SJSA1 (cell line): ENCODE results near the gene MRPS5. TPM values are rescaled to one million over a fixed set of nuclear protein-coding genes. Genes with fewer than 3 reads are reported as not detected.
"Not testable (repeated sequence)": the region's sequence is repeated elsewhere in the genome, so short reads cannot be mapped to it uniquely, and the experiment has no call there.

ENCODE experiments used
- DNase-seq, 2 experiments: peaks; one replicate each; pipeline ENCODE4 v3.0.0-alpha.2; 2015 to 2020; ENCODE audit warnings: low spot score in 2 of 2, low read depth in 1 of 2
- H3K27ac ChIP-seq: fragments of 250-450 bp; sonication (Bioruptor Pico); 2 replicates; pipeline ENCODE4 v1.5.1; 2020; ENCODE audit warnings: mild to moderate bottlenecking, moderate library complexity
- H3K27me3 ChIP-seq: fragments of 250-450 bp; sonication (Bioruptor Pico); replicated peaks from 2 replicates; pipeline ENCODE4 v1.5.1; 2020; ENCODE audit warnings: mild to moderate bottlenecking, moderate library complexity
- H3K36me3 ChIP-seq: fragments of 250-450 bp; sonication (Bioruptor Pico); 2 replicates; pipeline ENCODE4 v1.5.1; 2020; ENCODE audit warnings: mild to moderate bottlenecking
- H3K4me1 ChIP-seq: fragments of 250-450 bp; sonication (Bioruptor Pico); replicated peaks from 2 replicates; pipeline ENCODE4 v1.6.1; 2021; ENCODE audit warnings: mild to moderate bottlenecking
- H3K4me3 ChIP-seq: fragments of 250-450 bp; sonication (Bioruptor Pico); 2 replicates; pipeline ENCODE4 v1.5.1; 2020; ENCODE audit warnings: mild to moderate bottlenecking
- H3K9me3 ChIP-seq: fragments of 250-450 bp; sonication (Bioruptor Pico); replicated peaks from 2 replicates; pipeline ENCODE4 v1.5.1; 2020; ENCODE audit warnings: mild to moderate bottlenecking
- total RNA-seq: library from RNA; depleted of rRNA; stranded (reverse); fragments of >200 nt; shearing (Covaris generic); gene quantifications from 2 replicates; pipeline ENCODE4 v1.2.3, GENCODE V29; 2014

The MRPS5 gene
- total RNA-seq, 1 experiment from 2014 or later = 57.4 TPM

DNA sequence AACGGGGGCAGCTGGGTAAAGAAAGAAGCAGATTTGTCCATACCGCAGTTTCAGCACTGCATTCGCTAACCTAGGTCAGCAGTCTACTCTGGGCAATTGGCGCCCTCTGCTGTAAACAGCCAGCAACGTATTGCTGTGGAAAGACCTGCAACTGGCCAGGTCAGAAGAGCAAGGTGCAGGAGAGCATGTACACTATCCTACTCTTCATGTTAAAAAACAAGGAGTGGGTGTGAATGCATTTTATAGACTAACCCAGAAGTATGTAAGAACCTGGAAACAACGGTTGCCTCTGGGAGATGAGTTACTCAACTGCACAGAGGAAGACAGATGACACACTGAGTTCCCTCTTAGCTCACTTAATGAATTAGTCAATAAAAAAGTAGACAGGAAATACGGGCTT lies 6.2 kb downstream of the MRPS5 start:
- DNase-seq = peak; percentile 35 to 55
- Histone ChIP-seq H3K27me3 (no peaks in the 10 kb centered on the region), H3K4me1 (peaks cover 3% of the 10 kb centered on the region), H3K4me3 (no peak overlapping the region), H3K27ac (no peak overlapping the region), H3K9me3 (no peaks in the 10 kb centered on the region), H3K36me3 (peaks cover 41% of the 10 kb centered on the region)

DNA sequence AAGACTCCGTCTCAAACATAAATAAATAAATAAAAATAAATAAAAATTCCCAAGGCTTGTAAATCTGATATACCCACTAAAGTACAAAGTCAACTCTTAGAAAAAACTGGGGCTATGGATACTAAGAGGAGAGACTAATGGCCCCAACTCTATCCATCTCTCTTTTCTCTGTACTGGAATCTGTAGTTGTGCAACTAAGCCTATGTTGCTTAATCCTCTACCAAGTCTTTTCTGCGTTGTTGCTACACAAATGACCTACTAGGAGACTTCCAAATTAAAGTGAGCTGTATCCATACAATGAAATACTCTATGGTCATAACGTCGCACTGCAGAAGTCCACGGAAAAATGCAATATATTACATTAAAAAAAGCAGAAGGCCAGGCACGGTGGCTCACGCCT lies 8.1 kb downstream of the MRPS5 start:
- H3K9me3 ChIP-seq = no peaks in the 10 kb centered on the region
- no peak overlapping the region for H3K27ac ChIP-seq
- no peak for DNase-seq
- H3K27me3 ChIP-seq = no peaks in the 10 kb centered on the region
- peaks cover 58% of the 10 kb centered on the region for H3K36me3 ChIP-seq
- H3K4me3 ChIP-seq = no peak overlapping the region
- H3K4me1 ChIP-seq = no peaks in the 10 kb centered on the region

DNA sequence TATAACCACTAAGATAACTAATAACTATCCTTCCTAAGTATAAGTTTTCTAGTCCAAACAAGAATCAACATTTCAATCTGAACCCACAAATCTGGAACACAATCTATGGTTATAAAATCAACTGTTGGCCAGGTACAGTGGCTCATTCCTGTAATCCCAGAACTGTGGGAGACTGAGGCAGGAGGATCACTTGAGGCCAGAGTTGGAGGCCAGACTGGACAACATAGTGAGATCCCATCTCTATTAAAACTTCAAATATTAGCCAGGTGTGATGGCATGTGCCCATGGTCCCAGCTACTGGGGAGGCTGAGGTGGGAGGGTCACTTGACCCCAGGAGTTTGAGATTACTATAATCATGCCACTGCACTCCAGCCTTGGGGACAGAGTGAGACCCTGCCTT lies 11.2 kb downstream of the MRPS5 start:
- Histone ChIP-seq H3K27me3 (no peaks in the 10 kb centered on the region), H3K4me3 (no peak overlapping the region), H3K9me3 (no peaks in the 10 kb centered on the region), H3K27ac (no peak overlapping the region), H3K4me1 (no peaks in the 10 kb centered on the region), H3K36me3 (peaks cover 76% of the 10 kb centered on the region)
- no peak for DNase-seq

DNA sequence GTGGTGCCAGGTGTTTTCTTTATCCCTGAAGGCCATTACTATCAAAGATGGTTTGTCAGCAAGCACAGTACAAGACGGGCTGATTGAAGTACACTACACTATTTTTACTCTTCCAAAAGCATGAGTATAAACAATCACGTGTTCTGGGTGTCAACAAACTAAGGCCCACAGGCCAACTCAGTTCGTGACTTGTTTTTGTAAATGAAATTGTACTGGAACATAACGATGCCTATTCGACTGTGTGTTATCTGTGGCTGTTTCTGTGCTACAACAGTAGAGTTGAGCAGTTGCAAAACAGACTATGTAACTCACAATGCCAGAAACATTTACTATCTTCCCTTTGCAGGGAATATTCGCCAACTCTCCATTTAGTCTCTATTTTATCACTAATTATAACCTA lies 12.3 kb downstream of the MRPS5 start:
- Histone ChIP-seq H3K4me3 (no peak overlapping the region), H3K27ac (no peak overlapping the region), H3K36me3 (peaks cover 79% of the 10 kb centered on the region), H3K4me1 (no peaks in the 10 kb centered on the region), H3K27me3 (no peaks in the 10 kb centered on the region), H3K9me3 (no peaks in the 10 kb centered on the region)
- no peak for DNase-seq

DNA sequence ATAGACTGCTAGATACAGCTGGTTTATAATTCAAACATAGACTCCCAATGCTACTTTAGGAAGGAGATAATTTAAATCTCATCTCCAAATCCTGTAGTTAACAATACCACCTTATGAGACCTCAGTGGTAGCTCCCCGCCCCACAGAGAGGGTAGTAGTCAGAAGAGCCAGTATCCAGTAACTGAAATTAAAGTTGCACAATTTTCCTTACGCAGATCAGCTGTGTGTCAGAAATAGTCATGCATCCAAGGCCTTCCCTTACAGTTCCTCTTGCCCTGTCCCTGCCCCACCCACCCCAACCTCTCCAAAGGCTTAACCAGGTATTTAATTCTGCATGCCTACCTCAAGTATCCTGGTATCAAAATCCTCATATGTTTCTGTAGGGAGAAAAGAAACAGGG lies 15.5 kb downstream of the MRPS5 start:
- Histone ChIP-seq H3K27me3 (no peaks in the 10 kb centered on the region), H3K9me3 (no peaks in the 10 kb centered on the region), H3K36me3 (peaks cover 82% of the 10 kb centered on the region), H3K4me1 (no peaks in the 10 kb centered on the region), H3K27ac (no peak overlapping the region), H3K4me3 (no peak overlapping the region)
- no peak for DNase-seq

DNA sequence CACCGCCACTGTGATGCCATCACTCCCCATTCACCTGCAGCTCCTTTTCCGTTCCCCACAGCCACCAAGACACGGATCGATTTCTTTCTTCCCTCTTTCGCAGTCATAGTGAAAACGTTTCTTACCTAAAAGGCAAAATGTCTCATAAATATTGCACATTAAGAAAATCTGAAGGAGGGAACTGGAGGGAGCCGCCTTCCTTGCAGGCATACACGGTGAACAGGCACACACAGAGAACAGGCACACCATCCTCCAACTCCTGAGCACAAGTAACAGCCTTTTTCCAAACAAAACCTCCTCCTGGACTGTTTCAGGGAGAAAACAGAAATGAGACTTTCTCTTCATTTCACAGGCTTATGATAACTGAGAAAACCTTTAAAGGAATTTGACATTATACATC lies 17.0 kb downstream of the MRPS5 start:
- H3K4me3 ChIP-seq = no peak overlapping the region
- no peaks in the 10 kb centered on the region for H3K4me1 ChIP-seq
- no peaks in the 10 kb centered on the region for H3K27me3 ChIP-seq
- no peak for DNase-seq
- H3K27ac ChIP-seq = no peak overlapping the region
- peaks cover 83% of the 10 kb centered on the region for H3K36me3 ChIP-seq
- no peaks in the 10 kb centered on the region for H3K9me3 ChIP-seq

DNA sequence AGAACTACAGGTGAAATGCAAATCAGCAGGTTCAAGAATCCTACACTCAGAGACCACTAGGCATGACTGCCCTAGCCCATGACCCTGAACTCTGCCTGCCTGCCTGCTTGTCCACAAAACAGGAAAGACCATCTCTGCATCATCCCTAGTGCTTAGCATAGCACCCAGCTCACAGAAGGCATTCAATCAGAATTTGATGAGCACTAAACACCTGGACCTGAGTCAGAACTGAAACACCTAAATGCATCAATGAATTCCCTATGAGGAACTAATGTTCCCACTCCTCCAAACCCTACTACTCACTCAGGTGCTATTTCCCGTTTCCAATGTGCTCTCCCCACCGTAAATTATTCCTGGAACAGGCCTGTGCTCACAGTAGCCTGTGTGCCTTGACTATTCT lies 21.7 kb downstream of the MRPS5 start:
- no peak for DNase-seq
- H3K9me3 ChIP-seq = no peaks in the 10 kb centered on the region
- H3K27ac ChIP-seq = no peak overlapping the region
- H3K4me1 ChIP-seq = no peaks in the 10 kb centered on the region
- no peaks in the 10 kb centered on the region for H3K27me3 ChIP-seq
- peaks cover 56% of the 10 kb centered on the region for H3K36me3 ChIP-seq
- no peak overlapping the region for H3K4me3 ChIP-seq

DNA sequence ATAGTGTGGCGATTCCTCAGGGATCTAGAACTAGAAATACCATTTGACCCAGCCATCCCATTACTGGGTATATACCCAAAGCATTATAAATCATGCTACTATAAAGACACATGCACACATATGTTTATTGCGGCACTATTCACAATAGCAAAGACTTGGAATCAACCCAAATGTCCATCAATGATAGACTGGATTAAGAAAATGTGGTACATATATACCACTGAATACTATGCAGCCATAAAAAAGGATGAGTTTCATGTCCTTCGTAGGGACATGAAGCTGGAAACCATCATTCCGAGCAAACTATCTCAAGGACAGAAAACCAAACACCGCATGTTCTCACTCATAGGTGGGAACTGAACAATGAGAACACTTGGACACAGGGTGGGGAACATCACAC lies 23.3 kb downstream of the MRPS5 start:
- not testable (repeated sequence) for H3K27me3 ChIP-seq, H3K4me3 ChIP-seq, DNase-seq, H3K4me1 ChIP-seq, H3K27ac ChIP-seq, H3K9me3 ChIP-seq
- peaks cover 44% of the 10 kb centered on the region for H3K36me3 ChIP-seq

DNA sequence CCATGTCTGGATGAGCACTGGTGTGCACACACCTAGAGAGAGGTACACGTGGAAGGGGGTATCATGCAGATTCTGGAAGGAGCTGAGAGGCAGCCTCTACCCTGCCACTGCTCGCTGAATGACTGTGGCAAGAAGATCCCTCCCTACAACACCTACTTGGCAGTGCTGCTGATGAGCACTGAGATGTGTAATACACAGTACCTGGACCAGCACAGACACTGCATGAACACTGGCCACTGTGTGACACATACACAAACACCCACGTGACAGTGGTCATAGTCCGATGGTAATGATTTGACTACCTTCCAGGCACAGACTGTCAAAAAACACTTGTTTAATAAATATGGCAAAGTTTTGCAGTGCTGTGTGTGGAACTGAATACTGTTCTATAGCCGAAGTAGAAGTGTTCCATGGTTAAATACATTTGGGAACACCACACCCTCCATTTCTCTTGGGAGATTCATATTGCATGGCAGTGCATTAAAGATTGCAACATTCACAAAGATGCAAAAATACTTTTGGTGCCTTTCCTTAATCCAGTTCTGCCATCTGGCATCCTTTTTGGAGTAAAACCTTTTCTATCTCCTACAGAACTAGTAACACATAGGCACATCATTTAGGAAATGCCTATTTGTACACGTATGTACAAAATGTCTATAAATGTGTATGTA lies 29.6 kb downstream of the MRPS5 start:
- H3K9me3 ChIP-seq = no peaks in the 10 kb centered on the region
- H3K27me3 ChIP-seq = no peaks in the 10 kb centered on the region
- no peak for DNase-seq
- H3K4me3 ChIP-seq = no peak overlapping the region
- no peaks in the 10 kb centered on the region for H3K4me1 ChIP-seq
- H3K27ac ChIP-seq = no peak overlapping the region
- H3K36me3 ChIP-seq = peaks cover 43% of the 10 kb centered on the region

DNA sequence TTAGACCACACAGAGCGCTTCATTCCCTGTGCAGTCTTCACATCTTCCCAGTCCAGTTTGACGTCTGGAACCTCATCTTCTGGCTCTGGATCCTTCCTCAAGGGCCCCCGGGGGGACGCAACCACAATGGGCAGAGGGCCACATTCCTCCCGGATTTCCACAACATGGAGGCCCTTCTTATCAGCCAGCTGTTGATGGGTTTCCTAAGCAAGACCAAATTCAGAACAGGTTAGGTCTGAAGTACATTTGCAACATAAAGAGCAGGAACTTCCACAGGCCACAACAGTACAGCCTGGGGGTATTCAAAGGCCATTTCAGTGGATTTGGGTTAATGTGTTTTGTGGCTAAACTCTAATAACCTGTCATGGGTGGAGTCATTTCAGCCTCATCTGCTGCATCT lies 34.2 kb downstream of the MRPS5 start:
- no peak for DNase-seq
- peaks cover 44% of the 10 kb centered on the region for H3K36me3 ChIP-seq
- H3K27me3 ChIP-seq = no peaks in the 10 kb centered on the region
- no peak overlapping the region for H3K4me3 ChIP-seq
- no peak overlapping the region for H3K27ac ChIP-seq
- no peaks in the 10 kb centered on the region for H3K9me3 ChIP-seq
- no peaks in the 10 kb centered on the region for H3K4me1 ChIP-seq

DNA sequence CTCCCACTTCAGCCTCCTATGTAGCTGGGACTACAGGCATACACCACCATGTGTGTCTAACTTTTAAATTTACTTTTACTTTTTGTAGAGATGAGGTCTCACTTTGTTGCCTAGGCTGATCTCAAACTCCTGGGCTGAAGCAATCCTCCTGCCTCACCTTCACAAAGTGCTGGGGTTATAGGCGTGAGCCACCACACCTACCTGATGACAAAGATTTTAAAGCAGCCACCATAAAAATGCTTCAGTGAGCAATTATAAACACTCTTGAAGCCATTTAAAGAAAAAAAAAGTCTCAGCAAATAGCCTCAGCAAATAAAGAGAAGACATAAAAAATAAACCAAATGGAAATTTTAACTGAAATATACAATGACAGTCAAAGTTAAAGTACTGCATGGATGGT lies 35.6 kb downstream of the MRPS5 start:
- Histone ChIP-seq H3K4me1 (no peaks in the 10 kb centered on the region), H3K27ac (no peak overlapping the region), H3K4me3 (no peak overlapping the region), H3K9me3 (no peaks in the 10 kb centered on the region), H3K27me3 (no peaks in the 10 kb centered on the region), H3K36me3 (peaks cover 31% of the 10 kb centered on the region)
- no peak for DNase-seq

DNA sequence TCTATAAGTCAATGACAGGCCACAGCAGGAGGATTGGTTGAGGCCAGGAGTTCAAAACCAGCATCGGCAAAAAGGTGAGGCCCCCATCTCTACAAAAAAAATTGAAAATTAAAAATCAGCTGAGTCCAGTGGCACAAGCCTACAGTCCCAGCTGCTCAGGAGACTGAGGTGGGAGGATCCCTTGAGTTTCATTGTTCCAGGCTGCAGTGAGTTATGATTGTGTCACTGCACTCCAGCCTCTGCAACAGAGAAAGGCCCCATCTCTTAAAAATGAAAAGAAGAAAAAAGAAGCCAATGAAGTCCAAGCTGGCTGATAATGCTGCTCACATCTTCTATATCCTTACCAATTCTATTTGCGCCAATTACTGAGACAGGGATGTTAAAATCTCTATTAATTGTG lies 39.1 kb downstream of the MRPS5 start:
- peaks cover 16% of the 10 kb centered on the region for H3K36me3 ChIP-seq
- H3K4me1 ChIP-seq = no peaks in the 10 kb centered on the region
- peaks cover 3% of the 10 kb centered on the region; the same call in 1 of the 2 replicates for H3K27me3 ChIP-seq
- H3K4me3 ChIP-seq = no peak overlapping the region
- DNase-seq = no peak
- H3K9me3 ChIP-seq = no peaks in the 10 kb centered on the region
- no peak overlapping the region for H3K27ac ChIP-seq

DNA sequence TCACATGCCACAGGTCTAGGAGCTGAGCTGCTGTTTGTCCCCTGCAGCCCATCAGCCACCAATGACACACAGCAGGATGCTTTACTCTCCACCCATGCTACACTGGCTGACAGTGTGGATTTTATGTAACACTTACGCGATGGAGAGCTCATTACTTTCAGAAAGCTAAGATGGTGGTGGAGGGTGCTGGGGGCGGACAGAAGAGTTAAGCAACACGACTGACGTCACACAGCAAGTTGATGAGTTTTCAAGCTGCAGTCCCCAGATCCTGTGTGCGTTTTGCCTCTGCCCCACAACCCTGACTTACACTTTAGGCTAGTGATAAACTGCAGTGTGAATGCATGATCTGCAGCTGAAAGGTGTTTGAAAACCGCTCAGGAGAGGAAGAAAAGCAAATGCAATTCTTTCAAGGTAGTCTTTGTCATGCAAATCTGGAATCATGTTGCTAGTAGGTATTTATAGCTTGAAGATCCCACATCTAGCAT lies 42.4 kb downstream of the MRPS5 start:
- Histone ChIP-seq H3K36me3 (no peaks in the 10 kb centered on the region), H3K27me3 (peaks cover 13% of the 10 kb centered on the region; the same call in 1 of the 2 replicates), H3K27ac (no peak overlapping the region), H3K4me3 (no peak overlapping the region), H3K9me3 (no peaks in the 10 kb centered on the region), H3K4me1 (peaks cover 4% of the 10 kb centered on the region; the same call in 1 of the 2 replicates)
- DNase-seq = no peak

DNA sequence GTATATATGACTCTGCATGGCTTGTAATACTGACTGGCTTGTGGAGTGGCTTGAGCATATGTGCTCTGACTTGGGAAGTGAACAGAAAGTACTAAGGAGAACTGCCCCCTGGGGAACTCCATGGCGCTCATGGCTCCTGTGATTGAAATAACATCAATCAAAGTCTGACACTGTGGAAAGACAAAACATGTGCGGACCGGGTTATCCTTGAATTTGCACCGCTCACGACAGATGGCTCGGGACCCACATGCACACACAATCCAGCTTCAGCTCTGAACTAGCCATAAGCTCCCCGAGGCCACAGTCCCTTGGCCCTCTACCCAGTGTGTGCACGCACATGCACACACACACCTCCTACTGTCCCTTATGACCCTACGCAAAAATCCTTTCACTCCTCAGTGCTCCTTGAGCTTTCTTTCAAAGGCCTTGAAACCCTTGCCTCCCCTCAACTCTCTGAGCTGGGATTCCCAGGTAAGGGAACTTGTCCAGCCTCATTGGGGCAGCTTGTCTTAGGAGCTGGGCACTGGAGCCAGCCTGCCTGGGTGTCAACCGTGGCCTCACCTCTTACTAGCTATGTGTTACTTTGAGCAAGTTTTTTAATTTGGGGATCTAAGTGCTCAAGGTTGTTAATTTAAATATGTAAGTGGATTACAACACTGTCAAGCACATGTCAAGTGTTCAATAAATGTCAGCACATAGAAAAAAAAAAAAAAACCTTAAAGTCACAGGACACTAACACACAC lies 43.6 kb downstream of the MRPS5 start:
- Histone ChIP-seq H3K27ac (no peak overlapping the region), H3K27me3 (peaks cover 13% of the 10 kb centered on the region; the same call in 1 of the 2 replicates), H3K36me3 (no peaks in the 10 kb centered on the region), H3K9me3 (no peaks in the 10 kb centered on the region), H3K4me3 (no peak overlapping the region), H3K4me1 (peaks cover 4% of the 10 kb centered on the region; the same call in 1 of the 2 replicates)
- no peak for DNase-seq
